IPS DF 6.9 (cell line): ENCODE results near the gene ZBTB7A.

Experiments used
- DNase-seq: peaks from one replicate; pipeline ENCODE4 v3.0.0-alpha.2; 2013; ENCODE audit warnings: low read depth, low spot score
- H3K27ac ChIP-seq: one replicate; pipeline ENCODE4 v1.5.1; 2013; ENCODE audit warnings: low read length, control low read depth
- H3K27me3 ChIP-seq: 2 replicates; pipeline ENCODE4 v1.6.1; 2013; ENCODE audit warnings: mild to moderate bottlenecking, low read length; ENCODE audit not compliant: control insufficient read depth, insufficient read depth
- H3K36me3 ChIP-seq: 2 replicates; pipeline ENCODE4 v1.6.1; 2013; ENCODE audit warnings: low read length; ENCODE audit not compliant: control insufficient read depth, insufficient read depth
- H3K4me1 ChIP-seq: 2 replicates; pipeline ENCODE4 v1.6.1; 2013; ENCODE audit warnings: low read length; ENCODE audit not compliant: control insufficient read depth, insufficient read depth
- H3K4me3 ChIP-seq: 2 replicates; pipeline ENCODE4 v1.5.1; 2013; ENCODE audit warnings: mild to moderate bottlenecking, low read length
- H3K9me3 ChIP-seq: 2 replicates; pipeline ENCODE4 v1.6.1; 2013; ENCODE audit warnings: low read length, inconsistent platforms; ENCODE audit not compliant: control insufficient read depth, insufficient read depth
- WGBS: extraction: QIAGEN DNeasy Blood & Tissue Kit; methylation state at CpG from one replicate; pipeline ENCODE4 v1.1.7; 2013; ENCODE audit warnings: mixed read lengths, missing lambda C conversion rate; ENCODE audit not compliant: insufficient read length, insufficient coverage; 5-methylcytosine and 5-hydroxymethylcytosine counted together

ZBTB7A gene

DNA sequence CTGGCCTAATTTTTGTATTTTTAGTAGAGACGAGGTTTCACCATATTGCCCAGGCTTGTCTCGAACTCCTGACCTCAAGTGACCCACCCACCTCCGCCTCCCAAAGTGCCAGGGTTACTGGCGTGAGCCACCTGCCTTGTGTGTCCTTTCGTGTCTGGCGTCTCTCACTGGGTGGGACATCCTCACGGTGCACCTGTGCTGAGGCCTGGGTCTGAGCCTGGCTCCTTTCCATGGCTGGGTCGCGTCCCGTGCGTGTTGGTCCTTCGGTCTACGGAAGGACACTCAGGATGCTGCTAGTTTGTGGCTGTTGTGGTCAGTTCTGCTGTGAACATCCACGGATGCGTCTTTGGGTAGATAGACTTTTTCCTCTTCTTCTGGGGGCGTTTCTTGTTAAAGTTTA lies 39.6 kb downstream of the ZBTB7A start:
- no CpG with 5 or more reads among the region's 16 CpGs for WGBS
- Histone ChIP-seq H3K27me3 (no peaks in the 10 kb centered on the region), H3K9me3 (no peaks in the 10 kb centered on the region), H3K4me3 (no peak overlapping the region), H3K27ac (no peak overlapping the region), H3K36me3 (peaks cover 13% of the 10 kb centered on the region; the same call in 1 of the 2 replicates), H3K4me1 (no peaks in the 10 kb centered on the region)
- no peak for DNase-seq

DNA sequence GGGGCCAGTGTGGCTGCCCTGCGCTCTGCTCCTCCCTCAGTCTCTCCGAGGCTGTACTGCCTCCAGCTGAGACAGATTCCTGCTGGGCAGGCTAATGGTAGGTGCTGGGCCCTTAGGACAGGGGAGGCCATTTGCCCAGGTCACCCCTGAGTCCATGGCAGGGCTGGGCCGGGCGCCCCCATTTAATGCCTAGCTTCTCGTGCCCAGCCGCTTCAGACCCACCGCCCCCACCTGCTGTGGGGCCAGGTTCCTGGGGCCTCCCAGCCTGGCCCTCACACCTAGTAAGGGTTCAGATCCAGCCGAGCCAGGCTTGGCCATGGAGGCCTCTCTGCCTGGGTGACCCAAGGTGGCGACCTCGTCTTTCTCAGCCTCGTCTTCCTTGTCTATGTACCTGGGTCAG lies 41.4 kb downstream of the ZBTB7A start:
- no CpG with 5 or more reads among the region's 11 CpGs for WGBS
- Histone ChIP-seq H3K4me3 (no peak overlapping the region), H3K27me3 (no peaks in the 10 kb centered on the region), H3K4me1 (no peaks in the 10 kb centered on the region), H3K9me3 (no peaks in the 10 kb centered on the region), H3K36me3 (0 out of 2 replicates have a peak, but pooled peaks cover 7% of the 10 kb centered on the region), H3K27ac (no peak overlapping the region)
- no peak for DNase-seq

DNA sequence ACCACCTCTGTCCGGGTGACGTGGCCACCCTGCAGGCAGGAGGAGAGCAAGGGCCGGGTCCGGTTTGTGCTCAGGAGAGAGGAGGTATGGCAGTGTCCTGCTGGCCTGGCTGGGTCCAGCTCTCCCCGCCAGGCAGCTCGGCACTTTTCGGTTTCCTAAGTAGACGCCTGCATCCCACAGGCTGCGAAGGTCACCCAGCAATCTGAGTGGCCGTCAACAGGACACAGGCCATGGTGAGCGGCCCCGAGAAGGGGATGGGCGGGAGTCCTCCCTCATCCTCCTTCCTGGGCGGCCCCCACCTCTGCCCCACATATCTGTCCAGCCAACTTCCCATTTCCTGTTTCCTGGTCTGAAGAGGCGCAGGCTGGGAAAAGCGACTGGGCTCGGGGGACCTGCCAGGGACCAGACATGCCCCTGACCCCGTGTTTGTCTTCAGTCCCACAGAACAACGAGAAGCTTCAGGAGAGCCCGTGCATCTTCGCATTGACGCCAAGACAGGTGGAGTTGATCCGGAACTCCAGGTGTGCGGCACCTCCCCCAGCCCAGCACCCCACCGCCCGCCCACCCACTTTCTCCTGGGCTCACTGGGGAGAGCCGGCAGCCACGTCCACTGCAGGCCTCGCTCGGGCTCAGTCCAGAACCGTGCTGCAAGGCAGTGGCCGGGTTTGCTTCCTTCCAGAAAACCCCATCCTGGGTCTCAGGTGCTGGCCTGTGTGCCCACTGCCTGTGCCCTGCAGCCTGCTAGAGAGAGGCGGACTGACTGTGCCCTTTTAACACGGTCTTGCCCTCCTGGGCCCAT lies 42.9 kb downstream of the ZBTB7A start:
- H3K4me3 ChIP-seq: no peak overlapping the region
- H3K27ac ChIP-seq: no peak overlapping the region
- H3K4me1 ChIP-seq: no peaks in the 10 kb centered on the region
- no CpG with 5 or more reads among the region's 34 CpGs for WGBS
- no peaks in the 10 kb centered on the region for H3K9me3 ChIP-seq
- H3K27me3 ChIP-seq: no peaks in the 10 kb centered on the region
- peaks cover 7% of the 10 kb centered on the region; the same call in 1 of the 2 replicates for H3K36me3 ChIP-seq
- no peak for DNase-seq

DNA sequence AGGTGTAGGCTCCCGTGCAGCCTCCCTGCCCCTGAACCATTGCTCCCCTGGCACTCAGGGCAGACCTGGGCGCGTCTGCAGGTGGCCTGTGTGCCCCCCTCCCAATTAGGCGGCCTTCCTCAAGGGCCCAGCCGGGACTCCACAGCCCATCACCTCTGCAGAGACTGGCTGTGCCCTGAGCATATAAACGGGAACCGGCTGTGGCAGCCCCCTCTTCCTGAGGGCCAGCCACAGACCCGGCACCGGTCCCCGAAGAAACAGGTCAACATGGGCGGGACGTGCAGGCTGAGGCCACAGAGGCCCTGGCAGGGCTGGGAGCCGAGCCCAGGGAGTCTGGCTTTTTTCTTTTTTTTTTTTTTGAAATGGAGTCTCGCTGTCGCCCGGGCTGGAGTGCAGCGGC lies 47.1 kb downstream of the ZBTB7A start:
- H3K27ac ChIP-seq: no peak overlapping the region
- H3K4me1 ChIP-seq: peaks cover 1% of the 10 kb centered on the region; the same call in 1 of the 2 replicates

DNA sequence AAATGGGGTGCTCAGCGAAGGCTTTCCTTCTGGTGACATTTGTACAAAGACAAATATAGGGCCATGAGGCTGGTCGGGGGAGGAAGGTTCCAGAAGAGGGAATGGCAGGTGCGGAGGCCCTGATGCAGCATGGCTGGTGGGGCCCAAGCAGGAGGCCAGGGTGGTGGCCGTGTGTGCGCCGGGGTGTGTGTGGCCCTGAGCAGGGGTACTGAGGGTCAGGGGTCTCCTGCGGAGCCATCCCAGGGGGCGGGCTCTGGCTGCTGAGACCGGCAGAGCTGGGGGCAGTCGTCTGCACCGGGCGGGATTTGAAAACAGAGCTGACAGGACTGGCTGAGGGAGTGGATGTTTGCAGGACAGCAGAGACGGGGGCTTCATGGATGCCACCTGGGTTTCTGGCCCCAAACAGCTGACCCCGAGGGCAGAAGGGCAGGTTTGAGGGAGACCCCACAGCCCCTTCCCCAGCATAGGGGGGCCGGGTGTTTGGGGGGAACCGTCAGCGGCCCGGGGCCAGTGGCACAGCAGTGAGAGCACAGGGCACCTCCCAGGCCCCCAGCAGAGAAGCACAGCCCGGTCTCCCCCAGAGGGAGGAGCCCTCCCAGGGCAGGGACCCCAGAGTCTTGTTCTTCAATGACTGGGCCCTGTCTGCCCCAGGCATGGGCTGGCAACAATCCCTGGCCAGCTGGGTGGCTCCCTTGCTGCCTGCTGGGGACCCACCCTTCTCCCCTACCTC lies 47.8 kb downstream of the ZBTB7A start:
- no CpG with 5 or more reads among the region's 19 CpGs for WGBS
- H3K27ac ChIP-seq: no peak overlapping the region
- no peak overlapping the region for H3K4me3 ChIP-seq
- H3K4me1 ChIP-seq: peaks cover 2% of the 10 kb centered on the region; the same call in 1 of the 2 replicates
- no peak for DNase-seq
- H3K9me3 ChIP-seq: no peaks in the 10 kb centered on the region
- H3K27me3 ChIP-seq: no peaks in the 10 kb centered on the region
- peaks cover 10% of the 10 kb centered on the region; the same call in 1 of the 2 replicates for H3K36me3 ChIP-seq

More for the DNA sequence above, 47.1 kb downstream of the ZBTB7A start:
- no peak for DNase-seq
- H3K36me3 ChIP-seq: peaks cover 6% of the 10 kb centered on the region; the same call in 1 of the 2 replicates
- no peaks in the 10 kb centered on the region for H3K27me3 ChIP-seq
- no peaks in the 10 kb centered on the region for H3K9me3 ChIP-seq
- no peak overlapping the region for H3K4me3 ChIP-seq
- WGBS: no CpG with 5 or more reads among the region's 17 CpGs

DNA sequence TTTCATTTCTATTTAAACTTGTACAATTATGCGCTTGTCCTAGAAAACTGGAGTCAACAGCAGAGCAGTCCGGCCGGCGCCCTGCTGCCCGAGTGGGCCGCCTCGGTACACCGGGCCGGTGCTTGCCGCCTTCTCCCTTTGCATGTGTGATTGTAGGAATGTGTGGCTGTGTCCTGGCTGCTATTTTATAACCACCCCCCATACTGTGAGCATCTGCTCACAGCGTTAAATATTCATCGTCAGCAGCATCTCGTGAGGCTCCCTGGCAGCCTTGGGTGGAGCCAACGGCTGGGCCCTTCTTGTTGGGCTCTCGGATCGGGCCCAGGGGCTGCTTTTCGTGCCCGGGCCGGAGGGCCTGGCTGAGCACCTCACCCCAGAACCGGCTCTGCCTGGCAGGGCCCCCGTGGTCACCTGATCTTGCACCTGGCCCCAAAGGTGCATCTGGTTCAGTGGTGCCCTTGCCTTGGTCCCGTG lies 48.5 kb downstream of the ZBTB7A start:
- H3K36me3 ChIP-seq: peaks cover 17% of the 10 kb centered on the region
- DNase-seq: no peak
- H3K4me1 ChIP-seq: peaks cover 2% of the 10 kb centered on the region; the same call in 1 of the 2 replicates
- H3K27me3 ChIP-seq: no peaks in the 10 kb centered on the region
- WGBS: no CpG with 5 or more reads among the region's 22 CpGs
- H3K4me3 ChIP-seq: no peak overlapping the region
- no peak overlapping the region for H3K27ac ChIP-seq
- no peaks in the 10 kb centered on the region for H3K9me3 ChIP-seq

DNA sequence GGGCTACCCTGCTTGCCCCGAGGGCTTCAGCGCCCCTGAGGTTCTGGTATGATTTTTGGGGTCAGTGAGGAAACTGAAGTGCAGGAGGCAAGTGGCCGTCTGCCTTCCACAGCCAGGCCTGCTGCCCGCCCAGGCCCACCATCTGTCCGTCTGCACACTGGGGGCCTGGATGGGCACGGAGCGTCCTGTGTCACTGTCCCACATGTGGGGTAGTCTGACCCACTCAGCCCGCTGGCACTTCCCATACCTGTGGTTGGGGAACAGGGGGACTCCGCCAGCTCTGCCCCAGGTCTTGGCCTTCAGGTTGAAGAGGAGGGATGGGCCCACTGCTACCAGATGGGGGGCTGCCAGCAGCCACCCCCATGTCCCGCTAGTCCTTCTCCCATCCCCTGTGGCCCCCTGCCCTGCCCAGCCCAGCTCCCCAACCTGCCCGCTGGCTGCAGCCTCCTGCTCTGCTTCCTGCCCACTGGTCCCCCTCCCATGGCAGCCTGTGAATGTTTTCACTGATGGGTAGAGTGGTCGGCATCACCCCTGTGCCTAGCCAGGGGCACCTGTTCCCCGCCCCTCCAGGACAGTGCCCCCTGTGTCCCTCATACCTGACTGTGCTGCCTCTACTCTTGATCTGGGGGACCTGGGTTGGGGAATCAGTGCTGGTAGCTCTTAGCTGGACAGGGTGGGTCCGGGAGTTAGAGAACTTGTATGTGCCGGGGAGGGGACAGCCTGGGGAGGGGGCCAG lies 49.6 kb downstream of the ZBTB7A start:
- WGBS: no CpG with 5 or more reads among the region's 15 CpGs
- Histone ChIP-seq H3K4me3 (no peak overlapping the region), H3K9me3 (no peaks in the 10 kb centered on the region), H3K27ac (no peak overlapping the region), H3K27me3 (no peaks in the 10 kb centered on the region), H3K4me1 (peaks cover 2% of the 10 kb centered on the region; the same call in 1 of the 2 replicates), H3K36me3 (peaks cover 19% of the 10 kb centered on the region)
- DNase-seq: no peak

DNA sequence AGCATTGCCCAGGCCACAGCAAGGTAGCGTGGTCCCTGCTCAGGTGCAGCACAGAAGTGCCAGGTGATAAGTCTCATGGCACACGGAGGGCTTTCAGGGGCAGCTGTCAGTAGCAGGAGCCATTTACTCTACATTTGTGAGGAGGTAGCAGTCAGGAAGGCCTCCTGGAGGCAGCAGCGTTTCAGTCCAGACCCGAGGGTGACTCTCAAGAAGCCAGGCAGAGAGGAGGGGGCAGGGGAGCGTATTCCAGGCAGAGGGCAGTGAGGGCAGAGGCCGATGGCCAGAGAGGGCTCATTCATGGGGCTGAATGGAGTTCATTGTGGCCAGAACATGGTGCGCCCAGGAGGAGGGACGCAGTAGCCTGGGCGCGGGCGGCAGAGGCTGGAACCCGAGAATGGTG lies 50.2 kb downstream of the ZBTB7A start:
- H3K27ac ChIP-seq: no peak overlapping the region
- H3K9me3 ChIP-seq: no peaks in the 10 kb centered on the region
- H3K36me3 ChIP-seq: peaks cover 19% of the 10 kb centered on the region
- peaks cover 2% of the 10 kb centered on the region; the same call in 1 of the 2 replicates for H3K4me1 ChIP-seq
- H3K4me3 ChIP-seq: no peak overlapping the region
- H3K27me3 ChIP-seq: no peaks in the 10 kb centered on the region
- WGBS: no CpG with 5 or more reads among the region's 12 CpGs
- DNase-seq: no peak

DNA sequence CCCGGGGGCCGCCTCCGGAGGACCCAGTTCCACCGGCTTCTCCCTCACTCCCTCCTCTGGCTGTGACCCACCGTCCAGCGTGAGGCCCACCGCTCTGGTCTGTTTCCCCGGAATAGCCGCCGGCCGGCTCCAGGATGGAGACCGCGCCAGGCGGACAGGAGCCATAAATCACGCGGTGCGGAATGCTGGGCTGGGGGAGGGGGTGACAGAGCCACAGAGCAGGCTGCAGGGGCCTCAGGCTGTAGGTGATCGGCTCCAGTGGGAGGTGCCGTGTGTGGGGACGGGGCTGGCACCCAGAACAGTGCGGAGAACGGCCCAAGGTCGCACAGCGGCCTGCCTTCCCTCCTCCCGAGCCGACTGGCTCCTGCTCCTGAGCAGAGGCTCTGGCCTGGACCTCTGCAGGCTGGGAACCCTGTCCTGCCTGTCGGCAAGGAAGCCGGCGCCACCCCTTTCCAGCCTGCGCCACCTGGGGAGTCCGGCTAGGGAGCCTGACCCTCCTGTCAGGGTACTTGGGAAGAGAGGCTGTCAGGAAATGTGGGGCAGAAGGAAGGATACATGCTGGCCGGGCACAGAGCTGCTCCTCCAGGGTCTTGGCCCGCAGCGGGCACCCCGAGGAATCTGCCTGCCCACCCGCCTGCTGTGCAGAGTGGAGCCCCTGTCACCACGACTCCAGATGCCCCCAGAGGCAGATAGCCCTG lies 50.8 kb downstream of the ZBTB7A start:
- no peak for DNase-seq
- Histone ChIP-seq H3K9me3 (no peaks in the 10 kb centered on the region), H3K27ac (no peak overlapping the region), H3K36me3 (peaks cover 19% of the 10 kb centered on the region), H3K27me3 (no peaks in the 10 kb centered on the region), H3K4me1 (peaks cover 2% of the 10 kb centered on the region; the same call in 1 of the 2 replicates), H3K4me3 (no peak overlapping the region)
- WGBS: no CpG with 5 or more reads among the region's 37 CpGs
